H1 (cell line): ENCODE results near the gene KCNH5. TPM values are rescaled to one million over a fixed set of nuclear protein-coding genes. Genes with fewer than 3 reads are reported as not detected.

Experiments
- CTCF ChIA-PET: fragments of 300-600 bp; sonication (Branson Sonifier 250); formaldehyde crosslinking; loops from one replicate; lab custom pipeline; 2021; ENCODE audit not compliant: partially characterized antibody; lab: Charles Lee
- POLR2A ChIA-PET: fragments of 300-600 bp; sonication (Branson Sonifier 250); formaldehyde crosslinking; loops from one replicate; lab custom pipeline; 2021; ENCODE audit warnings: inconsistent platforms; ENCODE audit not compliant: partially characterized antibody; lab: Charles Lee
- DNase-seq, 2 experiments: peaks; one replicate each; pipeline versions ENCODE4 v3.0.0 to v3.0.0-alpha.2; 2010 to 2022; ENCODE audit warnings: low spot score in 2 of 2, low read depth in 1 of 2, mixed read lengths in 1 of 2
- FAIRE-seq: peaks from 2 replicates; lab custom pipeline; 2011; peaks lifted over from hg19 to GRCh38; lab: Jason Lieb, UNC
- H2AFZ ChIP-seq: 2 replicates; pipeline ENCODE4 v1.8.1; 2012; ENCODE audit warnings: low read length, inconsistent platforms
- H2AK5ac ChIP-seq: 2 replicates; pipeline ENCODE4 v1.6.1; 2013; ENCODE audit warnings: low read depth, low read length
- H2BK120ac ChIP-seq: replicated peaks from 2 replicates; pipeline ENCODE3; 2013; ENCODE audit warnings: low read depth, low read length, inconsistent platforms
- H2BK12ac ChIP-seq: 2 replicates; pipeline ENCODE4 v1.6.1; 2013; ENCODE audit warnings: low read depth, low read length
- H2BK15ac ChIP-seq: 2 replicates; pipeline ENCODE4 v1.6.1; 2013; ENCODE audit warnings: low read length
- H2BK20ac ChIP-seq: 2 replicates; pipeline ENCODE4 v1.6.1; 2013; ENCODE audit warnings: low read length
- H2BK5ac ChIP-seq: 2 replicates; pipeline ENCODE4 v1.6.1; 2013; ENCODE audit warnings: low read depth, low read length
- H3K14ac ChIP-seq: 2 replicates; pipeline ENCODE4 v1.6.1; 2013; ENCODE audit warnings: inconsistent platforms; ENCODE audit not compliant: insufficient read length
- H3K18ac ChIP-seq: 2 replicates; pipeline ENCODE4 v1.6.1; 2013; ENCODE audit warnings: low read length; ENCODE audit errors: extremely low read depth
- H3K23ac ChIP-seq: 2 replicates; pipeline ENCODE4 v1.6.1; 2013; ENCODE audit warnings: inconsistent platforms; ENCODE audit not compliant: insufficient read length
- H3K23me2 ChIP-seq: 2 replicates; pipeline ENCODE4 v1.6.1; 2013; ENCODE audit warnings: low read depth, low read length
- H3K27ac ChIP-seq: 2 replicates; pipeline ENCODE4 v1.6.1; 2011; ENCODE audit warnings: low read depth, low read length, inconsistent platforms
- H3K27me3 ChIP-seq, 4 experiments: replicated peaks in 1 of 4; 1 replicate in 1 of 4; 2 replicates in 3 of 4; pipeline versions ENCODE4 v1.6.1 to v1.8.1; 2011 to 2013; ENCODE audit warnings: low read length in 3 of 4, mild to moderate bottlenecking in 3 of 4, inconsistent platforms in 2 of 4, mixed read lengths in 2 of 4, moderate library complexity in 1 of 4; ENCODE audit not compliant: control insufficient read depth in 3 of 4, insufficient read depth in 3 of 4; ENCODE audit errors: extremely low read depth in 1 of 4
- H3K36me3 ChIP-seq, 4 experiments: 2 replicates each; pipeline versions ENCODE4 v1.6.1 to v1.8.1; 2011 to 2013; ENCODE audit warnings: mild to moderate bottlenecking in 4 of 4, low read length in 3 of 4, moderate library complexity in 2 of 4, control low read depth in 1 of 4, inconsistent platforms in 1 of 4; ENCODE audit not compliant: insufficient read depth in 4 of 4, control insufficient read depth in 2 of 4
- H3K4ac ChIP-seq: replicated peaks from 2 replicates; pipeline ENCODE3; 2013; ENCODE audit warnings: low read length, low read depth, mixed read lengths, inconsistent platforms; ENCODE audit not compliant: insufficient read length
- H3K4me1 ChIP-seq, 4 experiments: replicated peaks in 1 of 4; 1 replicate in 1 of 4; 2 replicates in 3 of 4; pipeline versions ENCODE4 v1.6.1 to v1.8.1; 2011 to 2013; ENCODE audit warnings: low read length in 3 of 4, inconsistent platforms in 2 of 4, mixed read lengths in 1 of 4; ENCODE audit not compliant: insufficient read depth in 4 of 4, control insufficient read depth in 3 of 4
- H3K4me2 ChIP-seq, 2 experiments: 2 replicates each; pipeline versions ENCODE4 v1.6.1 to v1.8.1; 2011 to 2013; ENCODE audit warnings: low read depth in 2 of 2, low read length in 2 of 2, control low read depth in 1 of 2, inconsistent platforms in 1 of 2, mild to moderate bottlenecking in 1 of 2; ENCODE audit not compliant: insufficient read depth in 1 of 2
- H3K4me3 ChIP-seq, 4 experiments: fragments of 200-600, 300-600 bp in 1 of 4; sonication (generic), shearing (Covaris generic), sonication (Bioruptor Twin) in 1 of 4; 2 replicates each; pipeline versions ENCODE4 v1.5.1 to v1.8.1; 2011 to 2016; ENCODE audit warnings: low read length in 4 of 4, low read depth in 3 of 4, control low read depth in 2 of 4, inconsistent platforms in 2 of 4, mild to moderate bottlenecking in 2 of 4, mixed read lengths in 1 of 4, moderate library complexity in 1 of 4; ENCODE audit not compliant: insufficient read depth in 2 of 4; ENCODE audit errors: extremely low read depth in 1 of 4
- H3K56ac ChIP-seq: replicated peaks from 2 replicates; pipeline ENCODE3; 2013; ENCODE audit warnings: low read depth, mild to moderate bottlenecking, mixed read lengths, low read length, inconsistent platforms; ENCODE audit not compliant: insufficient read length
- H3K79me1 ChIP-seq: 2 replicates; pipeline ENCODE4 v1.6.1; 2013; ENCODE audit warnings: low read depth, low read length, control low read depth
- H3K79me2 ChIP-seq, 2 experiments: 2 replicates each; pipeline versions ENCODE4 v1.6.1 to v1.8.1; 2012 to 2013; ENCODE audit warnings: low read length in 2 of 2, mild to moderate bottlenecking in 2 of 2, inconsistent platforms in 1 of 2; ENCODE audit not compliant: insufficient read depth in 2 of 2, control insufficient read depth in 1 of 2
- H3K9ac ChIP-seq, 4 experiments: replicated peaks in 1 of 4; 1 replicate in 1 of 4; 2 replicates in 3 of 4; pipeline versions ENCODE4 v1.6.1 to v1.8.1; 2011 to 2013; ENCODE audit warnings: low read depth in 3 of 4, low read length in 3 of 4, control low read depth in 2 of 4, mild to moderate bottlenecking in 2 of 4, moderate library complexity in 2 of 4, inconsistent platforms in 1 of 4; ENCODE audit errors: extremely low read depth in 1 of 4
- H3K9me3 ChIP-seq, 2 experiments: 2 replicates each; pipeline versions ENCODE4 v1.6.1 to v1.8.1; 2012 to 2013; ENCODE audit warnings: mild to moderate bottlenecking in 2 of 2, moderate library complexity in 2 of 2, control low read depth in 1 of 2, inconsistent platforms in 1 of 2, low read depth in 1 of 2, low read length in 1 of 2, mixed read lengths in 1 of 2; ENCODE audit not compliant: insufficient read depth in 2 of 2
- H4K20me1 ChIP-seq, 2 experiments: replicated peaks in 1 of 2; 2 replicates each; pipeline versions ENCODE3 to v1.8.1; 2011 to 2013; ENCODE audit warnings: inconsistent platforms in 2 of 2, low read length in 2 of 2, mild to moderate bottlenecking in 1 of 2; ENCODE audit not compliant: insufficient read depth in 2 of 2, control insufficient read depth in 1 of 2
- H4K5ac ChIP-seq: 2 replicates; pipeline ENCODE4 v1.6.1; 2013; ENCODE audit warnings: low read length, low read depth, mixed read lengths, inconsistent platforms; ENCODE audit not compliant: insufficient read length
- H4K8ac ChIP-seq: 2 replicates; pipeline ENCODE4 v1.8.0; 2013; ENCODE audit warnings: mild to moderate bottlenecking, moderate library complexity, low read length, inconsistent platforms; ENCODE audit not compliant: insufficient read depth; ENCODE audit errors: extremely low read depth
- H4K91ac ChIP-seq: replicated peaks from 2 replicates; pipeline ENCODE3; 2013; ENCODE audit warnings: low read length, mixed read lengths, inconsistent platforms; ENCODE audit not compliant: insufficient read length
- GABPA ChIP-seq: IDR thresholded peaks from 2 replicates; pipeline ENCODE4 v1.6.1; 2011; ENCODE audit warnings: mild to moderate bottlenecking, low read length, moderate library complexity, borderline replicate concordance; ENCODE audit not compliant: insufficient read depth
- MAFK ChIP-seq: IDR thresholded peaks from 2 replicates; pipeline ENCODE4 v1.6.1; 2012; ENCODE audit warnings: low read depth, mild to moderate bottlenecking, improper control_type of control experiment, low read length
- POLR2A ChIP-seq, 2 experiments: IDR thresholded peaks; 1 replicate in 1 of 2; 2 replicates in 1 of 2; pipeline ENCODE4 v1.6.1; 2011; ENCODE audit warnings: low read depth in 2 of 2, low read length in 2 of 2, mild to moderate bottlenecking in 2 of 2; ENCODE audit errors: control extremely low read depth in 1 of 2
- POLR2AphosphoS5 ChIP-seq: IDR thresholded peaks from 2 replicates; pipeline ENCODE4 v1.6.1; 2011; ENCODE audit warnings: low read depth, low read length
- RFX5 ChIP-seq: IDR thresholded peaks from 2 replicates; pipeline ENCODE4 v1.6.1; 2011; ENCODE audit warnings: low read depth, low read length, improper control_type of control experiment, borderline replicate concordance
- SRF ChIP-seq: IDR thresholded peaks from 2 replicates; pipeline ENCODE4 v1.6.1; 2011; ENCODE audit warnings: mild to moderate bottlenecking, low read depth, low read length, moderate library complexity
- TCF12 ChIP-seq: IDR thresholded peaks from 2 replicates; pipeline ENCODE4 v1.6.1; 2011; ENCODE audit warnings: low read depth, mild to moderate bottlenecking, low read length
- WGBS, 2 experiments: shearing (Covaris generic) in 1 of 2; methylation state at CpG; one replicate each; pipeline versions ENCODE4 v1.1.6 to v1.1.7; 2013 to 2015; ENCODE audit warnings: low lambda C conversion rate in 2 of 2, mixed read lengths in 2 of 2, inconsistent platforms in 1 of 2, low coverage in 1 of 2, missing lambda C conversion rate in 1 of 2; ENCODE audit not compliant: insufficient replicate concordance in 2 of 2, insufficient coverage in 1 of 2, insufficient read length in 1 of 2; ENCODE audit errors: extremely low coverage in 1 of 2, missing lambda C conversion rate in 1 of 2; 5-methylcytosine and 5-hydroxymethylcytosine counted together
- polyA plus RNA-seq, 7 experiments: library from polyadenylated mRNA; depleted of rRNA in 3 of 7; stranded (reverse) in 5 of 7; unstranded in 2 of 7; fragments of >200 nt in 5 of 7; fragments of 200-250 nt in 2 of 7; gene quantifications; 1 replicate in 5 of 7; 2 replicates in 1 of 7; 4 replicates in 1 of 7; pipeline versions ENCODE4 v1.2.1 to v1.2.3, GENCODE V29; 2011 to 2013; ENCODE audit warnings: missing spikeins in 2 of 7, mixed read lengths in 2 of 7
- total RNA-seq: library from RNA; stranded (reverse); fragmentation: NEBNext Ultra II Directional; extraction: Animal tissue kit (Norgen Biotek cat#: 25700); gene quantifications from 2 replicates; pipeline ENCODE4 v1.2.1, GENCODE V29; 2021

KCNH5 gene
- total and polyA plus RNA-seq, 2 of the 8 experiments (the other 6 are each of a cell fraction or from before 2014, with no cell fraction given) = 0.24 to 0.50 TPM

GRCh38 chr14:63030113-63030512, 15.1 kb downstream of the KCNH5 start:
- Histone ChIP-seq H3K36me3 (no peaks in the 10 kb centered on the region), H2AFZ (no peak overlapping the region), H3K4ac (no peak overlapping the region), H4K8ac (no peak overlapping the region), H2BK12ac (no peak overlapping the region), H3K23ac (no peak overlapping the region), H3K56ac (no peak overlapping the region), H2BK5ac (no peak overlapping the region), H3K9me3 (no peaks in the 10 kb centered on the region), H3K4me1 (no peaks in the 10 kb centered on the region), H2BK15ac (no peak overlapping the region), H3K14ac (no peak overlapping the region), H4K20me1 (no peaks in the 10 kb centered on the region), H2BK120ac (no peak overlapping the region), H2AK5ac (no peak overlapping the region), H3K4me2 (no peak overlapping the region), H3K79me2 (no peaks in the 10 kb centered on the region), H3K27ac (no peak overlapping the region), H3K18ac (no peak overlapping the region), H3K27me3 (no peaks in the 10 kb centered on the region; a peak in 1 of 7 replicates), H4K5ac (no peak overlapping the region), H4K91ac (no peak overlapping the region), H3K23me2 (no peaks in the 10 kb centered on the region), H3K4me3 (no peak overlapping the region), H2BK20ac (no peak overlapping the region), H3K79me1 (no peaks in the 10 kb centered on the region), H3K9ac (no peak overlapping the region)
- POLR2A ChIA-PET = no interaction called here
- TF ChIP-seq RFX5 (no peak), POLR2A (IDR thresholded peaks at IDR 0.05; ENCODE audit: control extremely low read depth in 1 of 2, low read depth in 2 of 2, low read length in 2 of 2) (no peak), TCF12 (peak; percentile 85; the same call in 1 of the 2 replicates), SRF (no peak), MAFK (peak; percentile 63), GABPA (no peak), POLR2AphosphoS5 (peak; percentile 64)
- DNase-seq = no peak
- CTCF ChIA-PET = interaction anchor here (0.8 kb wide), 1 partner anchor 902 kb away, joined by 3 read pairs; no protein-coding TSS in a partner anchor
- peak; percentile 13 for FAIRE-seq
- 81% methylated on average over 1 of the region's 1 CpG; no CpG with 5 or more reads in 1 of the 2 experiments for WGBS, 2 experiments
